ENCODE measurements around the gene CD300C.
"Not testable (repeated sequence)": the region's sequence is repeated elsewhere in the genome, so short reads cannot be mapped to it uniquely, and the experiment has no call there.

Gene CD300C

GRCh38 chr17:74545843-74546230, at the start of gene CD300C:
Gene CD300C (minus strand): TSS chr17:74546115. CDS start chr17:74545782, 333 bp downstream.
- DNase-seq (ENCODE audit: low read depth in 2 of 2): no peak

DNA sequence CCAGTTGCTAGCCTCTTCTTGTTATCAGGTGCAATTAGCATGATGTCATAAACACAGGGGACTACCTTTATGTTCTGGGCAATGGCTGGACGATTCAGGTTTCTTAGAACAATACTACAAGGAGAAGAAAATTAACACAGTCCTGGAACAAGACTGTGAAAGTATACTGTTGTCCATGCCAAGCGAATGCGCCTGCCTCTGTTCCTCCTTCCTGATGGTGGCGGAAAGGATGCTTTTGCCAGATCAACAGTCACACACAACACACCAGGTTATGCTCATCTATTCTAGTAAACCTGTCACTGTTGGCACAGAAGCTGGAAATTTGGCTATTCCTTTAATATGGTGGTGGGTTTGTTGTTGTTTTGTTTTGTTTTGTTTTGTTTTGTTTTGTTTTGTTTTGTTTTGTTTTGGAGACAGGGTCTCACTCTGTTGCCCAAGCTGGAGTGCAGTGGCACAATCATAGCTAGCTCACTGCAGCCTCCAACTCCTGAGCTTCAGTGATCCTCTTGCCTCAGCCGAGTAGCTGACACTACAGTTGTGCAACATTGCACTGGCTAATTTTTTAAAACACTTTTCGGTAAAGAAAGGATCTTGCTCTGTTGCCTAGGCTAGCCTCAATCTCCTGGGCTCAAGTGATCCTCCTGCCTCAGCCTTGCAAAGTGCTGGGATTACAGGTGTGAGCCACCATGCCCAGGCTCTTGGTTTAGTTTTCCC, 49.3 kb upstream of the CD300C start:
- no peak for DNase-seq (ENCODE audit: low read depth in 2 of 2)

GRCh38 chr17:74592087-74592990, 46.4 kb upstream of the CD300C start, which contains the start of gene CD300LD:
Gene CD300LD (minus strand): TSS chr17:74592283. CDS start chr17:74592202, 81 bp downstream.
- DNase-seq (ENCODE audit: low read depth in 2 of 2): no peak

DNA sequence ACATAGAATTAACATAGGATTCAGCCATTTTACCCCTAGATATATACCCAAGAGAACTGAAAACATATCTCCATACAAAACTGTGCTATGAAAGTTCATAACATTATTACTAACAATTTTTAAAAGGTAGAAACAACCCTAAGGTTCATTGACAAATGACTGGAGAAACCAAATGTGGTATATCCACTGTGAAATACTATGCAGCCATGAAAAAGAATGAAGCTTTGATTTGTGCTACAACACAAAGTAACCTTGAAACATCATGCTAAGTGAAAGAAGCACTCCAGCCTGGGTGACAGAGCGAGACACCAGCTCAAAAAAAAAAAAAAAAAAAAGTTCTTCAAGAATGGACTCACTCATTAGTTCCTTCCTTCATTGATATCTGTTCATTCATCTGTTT, 45.6 kb upstream of the CD300C start:
- no peak for DNase-seq (ENCODE audit: low read depth in 2 of 2)

DNA sequence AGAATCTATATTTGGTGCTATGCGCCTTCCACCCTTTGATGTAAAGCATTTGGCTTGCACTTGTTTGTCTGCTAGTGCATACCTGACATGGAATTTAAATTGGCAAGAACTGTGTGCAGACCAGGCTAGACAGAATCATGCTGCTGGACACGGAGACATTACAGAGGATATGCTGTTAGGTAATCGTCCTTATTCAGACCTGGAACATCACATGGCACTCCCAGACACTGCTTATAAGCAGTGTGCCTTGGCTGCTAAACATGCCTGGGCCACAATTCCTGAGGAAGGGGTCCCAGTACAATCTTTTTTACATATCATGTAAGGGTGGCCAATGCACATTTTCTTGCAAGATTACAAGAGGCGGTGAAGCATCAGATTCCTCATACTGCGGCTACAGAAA, 39.8 kb upstream of the CD300C start:
- no peak for DNase-seq (ENCODE audit: low read depth in 2 of 2)

- DNase-seq (ENCODE audit: low read depth in 2 of 2): no peak
These were observed 38.6 kb upstream of the CD300C start for GRCh38 chr17:74584292-74585060.

- no peak for DNase-seq (ENCODE audit: low read depth in 2 of 2)
These were observed 36.7 kb upstream of the CD300C start for GRCh38 chr17:74582633-74583032.

GRCh38 chr17:74579900-74580299, 34.0 kb upstream of the CD300C start:
- DNase-seq (ENCODE audit: low read depth in 2 of 2): no peak

DNA sequence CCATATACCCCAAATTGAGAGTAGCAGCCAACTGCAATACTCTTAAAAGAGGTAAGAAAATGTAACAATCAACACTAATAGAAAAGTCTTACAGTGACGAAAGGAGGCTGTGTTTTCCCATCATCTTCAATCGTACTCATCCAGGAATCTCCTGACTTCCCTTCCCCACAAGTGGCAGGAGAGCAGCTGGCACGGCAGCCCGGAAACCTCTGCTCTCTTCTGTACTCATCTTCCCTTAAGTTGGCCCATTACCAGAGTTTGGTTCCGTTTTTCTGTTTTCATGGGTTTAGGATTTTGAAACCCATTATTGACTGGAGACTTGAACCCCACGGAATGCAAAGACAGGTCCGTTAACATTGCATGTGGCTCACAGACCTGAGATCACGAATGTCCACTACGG, 33.1 kb upstream of the CD300C start:
- DNase-seq (ENCODE audit: low read depth in 2 of 2): no peak

GRCh38 chr17:74574489-74575142, 28.7 kb upstream of the CD300C start:
- no peak for DNase-seq (ENCODE audit: low read depth in 2 of 2)

- DNase-seq (ENCODE audit: low read depth in 2 of 2): not testable (repeated sequence)
These were observed 27.7 kb upstream of the CD300C start for GRCh38 chr17:74573635-74574034.

- no peak for DNase-seq (ENCODE audit: low read depth in 2 of 2)
These were observed 27.3 kb upstream of the CD300C start for GRCh38 chr17:74573169-74573568.

DNA sequence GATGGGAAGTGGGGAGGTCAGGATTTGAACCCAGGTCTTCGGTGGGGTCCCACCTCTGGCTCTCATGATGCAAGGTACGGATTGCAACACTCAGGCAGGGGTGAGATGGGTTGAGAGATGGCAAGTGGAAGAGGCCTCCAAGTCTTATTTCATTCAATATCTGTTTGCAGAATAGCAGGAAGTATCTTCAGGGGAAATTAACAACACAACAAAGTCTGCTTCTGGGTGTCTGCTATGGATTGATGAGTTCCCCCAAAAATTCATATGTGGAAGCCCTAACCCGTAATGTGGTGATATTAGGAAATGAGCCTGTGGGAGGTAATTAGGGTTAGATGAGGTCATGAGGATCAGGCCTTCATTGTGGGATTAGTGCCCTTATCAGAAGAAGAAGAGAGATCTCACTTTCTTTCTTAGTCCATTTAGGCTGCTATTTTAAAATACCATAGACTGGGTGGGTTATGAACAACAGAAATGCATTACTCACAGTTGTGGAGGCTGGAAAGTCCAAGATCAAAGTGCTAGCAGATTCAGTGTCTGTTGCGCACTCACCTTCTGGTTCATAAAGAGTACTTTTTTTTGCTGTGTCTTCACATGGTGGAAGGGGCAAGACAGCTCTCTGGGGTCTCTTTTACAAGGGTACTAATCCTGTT, 25.8 kb upstream of the CD300C start:
- no peak for DNase-seq (ENCODE audit: low read depth in 2 of 2)

- peak; percentile 31 to 36 for DNase-seq (ENCODE audit: low read depth in 2 of 2)
These were observed 23.4 kb upstream of the CD300C start for GRCh38 chr17:74569020-74570003.

DNA sequence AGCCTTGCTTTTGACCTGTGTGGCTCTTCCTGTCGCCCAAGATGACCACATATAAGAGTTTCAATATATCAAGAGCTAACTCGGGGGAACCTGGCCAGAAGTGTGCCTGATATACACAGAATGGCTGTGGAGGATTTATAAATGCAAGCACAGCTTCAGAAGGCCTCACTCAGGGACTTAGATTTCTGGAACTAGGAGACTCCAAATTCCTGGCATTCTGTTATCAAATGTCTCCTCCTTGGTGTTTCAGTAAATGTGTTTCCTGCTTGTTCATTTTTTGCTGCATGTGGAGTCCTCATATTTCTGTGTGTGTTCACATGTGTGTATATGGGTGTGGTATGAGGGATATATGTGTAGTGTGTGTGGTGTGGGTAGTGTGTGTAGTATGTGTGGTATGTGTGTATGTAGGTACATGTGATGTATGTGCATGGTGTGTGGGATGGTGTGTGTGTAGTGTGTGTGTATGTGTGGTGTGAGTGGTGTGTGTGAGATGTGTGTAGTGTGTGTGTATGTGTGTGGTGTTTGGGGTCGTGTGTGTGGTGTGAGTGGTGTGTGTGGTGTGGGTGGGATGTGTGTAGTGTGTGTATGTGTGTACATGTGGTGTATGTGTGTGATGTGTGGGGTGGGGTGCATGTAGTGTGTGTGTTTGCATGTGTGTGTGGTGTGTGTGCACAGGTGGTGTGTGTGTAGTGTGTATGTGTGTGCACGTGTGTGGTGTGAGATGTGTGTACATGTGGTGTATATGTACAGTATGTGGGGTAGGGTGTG, 22.4 kb upstream of the CD300C start:
- no peak for DNase-seq (ENCODE audit: low read depth in 2 of 2)

- DNase-seq (ENCODE audit: low read depth in 2 of 2): no peak
These were observed 21.5 kb upstream of the CD300C start, which contains the start of gene CD300H for GRCh38 chr17:74567397-74567796. Gene CD300H (minus strand): TSS chr17:74567509.

DNA sequence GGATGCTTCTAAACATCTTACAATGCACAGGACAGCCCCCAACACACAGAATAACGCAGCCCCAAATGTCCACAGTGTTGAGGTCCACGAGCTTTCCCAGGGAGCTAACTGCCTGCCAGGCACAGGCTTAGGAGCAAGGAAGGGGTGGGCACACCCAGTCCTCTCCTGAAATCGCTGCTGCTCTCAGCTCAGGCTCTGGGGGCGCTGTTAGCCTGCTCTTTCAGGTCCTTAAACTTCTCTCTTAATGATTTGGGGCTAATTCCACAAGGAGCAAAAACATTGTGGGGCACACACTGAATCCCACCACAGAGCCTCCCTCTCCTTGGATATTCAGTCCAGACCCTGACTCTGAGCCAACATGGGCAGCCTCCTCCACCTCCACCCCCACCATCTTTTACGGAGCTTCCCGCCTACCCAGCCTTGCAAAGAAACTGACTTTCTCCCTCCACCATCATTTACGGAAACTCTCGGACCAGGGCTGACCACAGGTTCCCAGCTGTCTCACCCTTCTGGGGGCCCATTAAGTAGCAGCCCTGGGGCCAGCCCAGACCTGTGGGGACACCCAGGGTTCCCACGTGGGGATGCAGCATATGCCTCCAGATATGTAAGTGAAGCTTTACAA, 20.3 kb upstream of the CD300C start:
- DNase-seq (ENCODE audit: low read depth in 2 of 2): peak in 1 of 2 donors; percentile 19

DNA sequence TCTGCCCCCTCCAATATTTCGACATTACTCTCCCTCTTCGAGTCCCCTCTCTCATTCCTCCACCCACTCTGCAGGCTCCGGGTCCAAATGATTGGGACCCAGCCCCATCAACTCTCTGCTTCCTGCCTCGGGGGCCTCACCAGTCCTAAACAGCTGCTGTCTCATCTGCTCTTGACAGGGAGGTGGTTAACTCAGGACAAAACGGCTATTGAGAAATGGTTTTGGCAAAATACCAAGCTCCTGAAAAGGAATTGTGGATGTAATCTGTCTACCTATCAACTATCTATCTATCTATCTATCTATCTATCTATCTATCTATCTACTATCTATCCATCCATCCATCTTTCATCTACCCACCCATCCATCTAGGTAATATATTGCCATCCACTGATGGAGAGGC, 19.2 kb upstream of the CD300C start:
- no peak for DNase-seq (ENCODE audit: low read depth in 2 of 2)

GRCh38 chr17:74563358-74563757, 17.4 kb upstream of the CD300C start:
- no peak for DNase-seq (ENCODE audit: low read depth in 2 of 2)
